ENCODE data around the gene GRIK2.
"Not testable (repeated sequence)": the region's sequence is repeated elsewhere in the genome, so short reads cannot be mapped to it uniquely, and the experiment has no call there.

Gene GRIK2

GRCh38 chr6:102051720-102052119, 658.2 kb downstream of the GRIK2 start:
- no peak for DNase-seq

GRCh38 chr6:102064142-102064541, 670.6 kb downstream of the GRIK2 start:
- no peak for DNase-seq

- DNase-seq, result no peak
Observed at GRCh38 chr6:102066301-102066700, 672.8 kb downstream of the GRIK2 start.

GRCh38 chr6:102068349-102068929, 674.9 kb downstream of the GRIK2 start:
- DNase-seq, result no peak

- no peak for DNase-seq
Observed at GRCh38 chr6:102075539-102075938, 682.0 kb downstream of the GRIK2 start.

GRCh38 chr6:102085257-102085656, 691.7 kb downstream of the GRIK2 start:
- DNase-seq, result no peak

GRCh38 chr6:102088160-102088559, 694.7 kb downstream of the GRIK2 start:
- not testable (repeated sequence) for DNase-seq

GRCh38 chr6:102114402-102114801, 720.9 kb downstream of the GRIK2 start:
- no peak for DNase-seq

GRCh38 chr6:102115911-102116310, 722.4 kb downstream of the GRIK2 start:
- DNase-seq, result no peak

GRCh38 chr6:102118034-102118433, 724.5 kb downstream of the GRIK2 start:
- no peak for DNase-seq
